ENCODE measurements around the gene LRRN4. TPM values are rescaled to one million over a fixed set of nuclear protein-coding genes. Genes with fewer than 3 reads are reported as not detected.
"Not testable (repeated sequence)": the region's sequence is repeated elsewhere in the genome, so short reads cannot be mapped to it uniquely, and the experiment has no call there.

The LRRN4 gene
- total RNA-seq, 2 experiments from 2014 or later: 0.09 TPM; not detected in 1

DNA sequence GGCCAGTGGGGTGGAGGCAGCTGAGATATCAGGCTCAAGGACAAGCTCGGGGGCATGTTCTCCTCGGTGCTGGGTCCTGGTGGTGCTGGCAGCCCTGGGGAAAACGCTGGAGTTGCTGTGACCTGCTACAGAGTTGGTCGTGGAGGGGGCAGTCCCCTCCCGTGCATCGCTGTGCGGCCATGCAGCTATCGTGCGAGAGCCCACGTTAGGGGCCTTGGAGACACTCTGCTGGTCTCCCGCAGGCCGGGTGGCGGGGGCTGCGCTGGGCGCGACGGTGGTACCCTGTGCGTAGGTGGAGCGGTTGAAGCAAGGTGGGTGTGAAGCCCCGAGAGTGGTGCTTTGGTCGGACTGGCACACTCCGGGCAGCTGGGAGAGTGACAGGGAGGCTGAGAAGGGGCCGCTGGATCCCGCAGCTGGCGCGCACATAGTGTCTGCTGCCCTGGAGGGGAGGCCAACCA is 12.0 kb downstream of the LRRN4 start:
- Mint-ChIP-seq H3K27ac (no peak overlapping the region), H3K4me3 (no peak overlapping the region), H3K4me1 (no peaks in the 10 kb centered on the region), H3K36me3 (ENCODE audit: low read depth) (peaks cover 38% of the 10 kb centered on the region), H3K27me3 (no peaks in the 10 kb centered on the region), H3K9me3 (ENCODE audit: low read depth) (no peaks in the 10 kb centered on the region)
- POLR2A ChIA-PET: no interaction called here
- DNase-seq: no peak
- ATAC-seq: no peak
- intact Hi-C loops (cut with DNase I, micrococcal nuclease): no loop called here
- CTCF ChIA-PET: no interaction called here

DNA sequence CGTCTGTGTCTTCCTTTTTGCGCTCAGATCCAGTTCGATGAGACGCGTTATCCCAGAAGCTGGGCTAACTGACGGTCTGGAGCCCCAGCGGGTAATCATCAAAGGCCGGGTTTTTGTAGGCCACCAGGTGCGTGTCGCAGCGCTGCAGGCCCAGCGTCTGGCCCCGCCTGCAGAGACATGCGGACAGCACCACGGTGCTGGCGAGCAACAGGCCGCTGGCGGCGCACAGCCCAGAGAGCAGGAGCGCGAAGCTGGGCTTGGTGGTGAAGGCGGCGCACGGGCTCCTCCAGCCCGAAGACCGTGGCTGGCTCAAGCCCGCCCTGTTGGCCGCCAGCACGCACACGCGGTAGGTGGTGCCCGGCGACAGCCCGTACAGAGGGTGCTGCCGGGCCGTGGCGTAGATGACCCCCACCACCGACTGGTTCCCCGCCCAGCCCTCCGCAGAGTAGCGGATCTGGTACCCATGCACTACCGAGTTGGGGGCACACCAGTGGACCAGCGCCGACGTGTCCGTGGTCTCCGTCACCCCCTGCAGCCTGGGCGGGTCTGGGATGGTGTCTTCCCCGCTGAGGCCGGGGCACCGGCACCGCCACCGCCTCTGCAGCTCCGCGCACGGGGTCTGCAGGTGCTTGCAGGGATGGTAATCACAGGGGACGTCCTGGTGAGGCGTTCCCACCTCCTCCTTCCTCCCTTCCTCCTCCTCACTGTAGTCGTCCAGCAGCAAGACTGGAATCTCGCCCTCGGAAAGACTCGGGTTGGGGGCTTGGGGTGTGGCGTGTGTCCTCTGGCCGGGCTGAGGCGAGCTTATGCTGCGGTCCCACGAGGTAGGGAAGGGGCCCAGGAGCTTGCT is 12.7 kb downstream of the LRRN4 start:
- Mint-ChIP-seq H3K9me3 (ENCODE audit: low read depth) (no peaks in the 10 kb centered on the region), H3K4me3 (no peak overlapping the region), H3K4me1 (no peaks in the 10 kb centered on the region), H3K27me3 (no peaks in the 10 kb centered on the region), H3K27ac (no peak overlapping the region), H3K36me3 (ENCODE audit: low read depth) (peaks cover 42% of the 10 kb centered on the region)
- POLR2A ChIA-PET: no interaction called here
- intact Hi-C loops (cut with DNase I, micrococcal nuclease): no loop called here
- CTCF ChIA-PET: interaction anchor here (0.7 kb wide), 1 partner anchor 27 kb away, joined by 3 read pairs; no protein-coding TSS in a partner anchor
- DNase-seq (no peak), ATAC-seq (no peak)

DNA sequence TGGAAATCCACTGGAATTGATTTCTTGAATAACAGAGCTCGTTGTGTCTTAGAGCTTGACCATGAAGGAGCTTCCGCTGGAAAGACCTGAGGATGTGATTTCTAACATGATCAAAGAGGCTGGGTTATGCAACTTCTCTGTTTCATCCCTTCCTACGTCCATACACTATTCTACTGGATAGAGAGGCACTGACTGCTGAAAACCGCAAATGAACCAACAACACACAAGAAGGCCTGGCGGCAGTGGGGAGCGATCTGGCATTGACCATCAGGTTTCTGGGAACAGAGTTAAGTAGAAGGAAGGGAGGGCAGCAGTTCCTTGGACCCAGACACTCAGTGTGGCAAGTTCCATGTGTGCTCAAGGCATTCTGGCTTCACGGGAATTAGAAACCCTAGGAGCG is 13.3 kb downstream of the LRRN4 start:
- peaks cover 44% of the 10 kb centered on the region for H3K36me3 Mint-ChIP-seq (ENCODE audit: low read depth)
- H3K27ac Mint-ChIP-seq: no peak overlapping the region
- intact Hi-C loops (cut with DNase I, micrococcal nuclease): no loop called here
- DNase-seq (no peak), ATAC-seq (no peak)
- POLR2A ChIA-PET: no interaction called here
- CTCF ChIA-PET: interaction anchor here (0.7 kb wide), 1 partner anchor 28 kb away, joined by 3 read pairs; no protein-coding TSS in a partner anchor
- H3K4me1 Mint-ChIP-seq: no peaks in the 10 kb centered on the region
- no peaks in the 10 kb centered on the region for H3K27me3 Mint-ChIP-seq
- H3K4me3 Mint-ChIP-seq: no peak overlapping the region
- no peaks in the 10 kb centered on the region for H3K9me3 Mint-ChIP-seq (ENCODE audit: low read depth)

DNA sequence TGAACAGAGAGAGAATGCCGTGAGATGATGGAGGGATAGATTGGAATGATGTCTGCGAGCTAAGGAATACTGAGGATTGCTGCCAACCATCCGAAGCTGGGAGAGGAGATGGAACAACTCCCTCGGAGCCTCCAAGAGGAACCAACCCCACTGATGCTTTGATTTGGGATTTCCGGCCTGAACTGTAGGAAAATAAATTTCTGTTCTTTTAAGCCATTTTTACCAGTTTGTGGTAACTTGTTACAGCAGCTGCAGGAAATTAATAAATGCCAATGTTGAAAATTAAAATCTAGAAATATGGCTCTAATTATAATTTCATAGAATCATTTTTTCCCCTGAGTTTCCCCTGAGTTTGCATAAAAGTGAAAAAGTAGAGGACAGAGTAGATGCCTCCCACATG is 14.1 kb downstream of the LRRN4 start:
- Mint-ChIP-seq H3K9me3 (ENCODE audit: low read depth) (no peaks in the 10 kb centered on the region), H3K36me3 (ENCODE audit: low read depth) (peaks cover 44% of the 10 kb centered on the region), H3K27me3 (no peaks in the 10 kb centered on the region), H3K4me1 (no peaks in the 10 kb centered on the region), H3K27ac (no peak overlapping the region), H3K4me3 (no peak overlapping the region)
- ChIA-PET POLR2A (interaction anchor here (0.6 kb wide), 1 partner anchor 53 kb away, joined by 3 read pairs; no protein-coding TSS in a partner anchor), CTCF (interaction anchor here (0.7 kb wide), 2 partner anchors 13 to 511 kb away, joined by 4 to 5 read pairs; no protein-coding TSS in a partner anchor)
- DNase-seq: no peak
- ATAC-seq: no peak
- intact Hi-C loops (cut with DNase I, micrococcal nuclease): no loop called here

DNA sequence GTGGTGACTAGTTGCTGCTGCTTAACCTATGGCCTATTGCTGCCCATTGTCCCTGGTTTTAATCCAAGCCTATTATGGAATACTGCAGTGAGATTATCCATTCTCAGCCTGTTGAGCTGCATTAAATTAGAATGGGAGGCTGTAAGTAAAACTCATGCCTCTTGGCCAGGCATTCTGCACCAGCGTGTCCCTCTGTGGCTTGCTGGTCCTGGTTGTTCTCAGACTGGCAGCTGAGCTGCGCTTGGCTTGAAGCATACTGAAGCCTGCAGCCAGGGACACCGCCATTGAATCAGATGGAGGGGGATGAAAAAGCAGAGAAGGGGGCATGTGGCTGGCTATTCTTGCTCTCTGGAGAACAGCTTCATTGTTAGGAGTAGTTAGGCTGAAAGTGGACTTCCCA is 15.6 kb downstream of the LRRN4 start:
- ChIA-PET POLR2A (no interaction called here), CTCF (interaction anchor here (2.4 kb wide), 1 partner anchor 509 kb away, joined by 7 read pairs; no protein-coding TSS in a partner anchor)
- H3K4me1 Mint-ChIP-seq: peaks cover 7% of the 10 kb centered on the region
- H3K4me3 Mint-ChIP-seq: no peak overlapping the region
- no peak overlapping the region for H3K27ac Mint-ChIP-seq
- intact Hi-C loops (cut with DNase I, micrococcal nuclease): no loop called here
- H3K36me3 Mint-ChIP-seq (ENCODE audit: low read depth): peaks cover 55% of the 10 kb centered on the region
- ATAC-seq: no peak
- no peak for DNase-seq
- no peaks in the 10 kb centered on the region for H3K27me3 Mint-ChIP-seq
- H3K9me3 Mint-ChIP-seq (ENCODE audit: low read depth): no peaks in the 10 kb centered on the region

DNA sequence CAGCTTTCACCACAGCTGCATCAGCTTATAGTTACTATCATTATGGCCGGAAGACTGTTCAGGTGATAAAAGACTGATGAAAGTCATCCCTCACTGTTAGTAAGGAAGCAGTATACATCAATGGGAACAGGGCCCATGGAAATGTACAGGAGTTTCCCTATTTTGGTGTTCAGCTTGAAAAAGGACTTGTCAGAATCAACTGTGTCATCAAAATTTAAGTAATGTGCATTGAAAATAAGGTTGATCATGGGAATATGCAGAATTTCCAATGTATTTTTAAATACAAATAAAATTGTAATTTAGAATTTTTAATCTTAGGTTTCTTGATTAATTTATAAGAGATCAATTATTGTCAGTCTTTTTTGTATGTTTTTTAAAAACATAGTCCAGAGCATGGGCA is 16.8 kb downstream of the LRRN4 start:
- ATAC-seq (no peak), DNase-seq (no peak)
- Mint-ChIP-seq H3K27ac (no peak overlapping the region), H3K9me3 (ENCODE audit: low read depth) (no peaks in the 10 kb centered on the region), H3K4me1 (peaks cover 7% of the 10 kb centered on the region), H3K4me3 (no peak overlapping the region), H3K36me3 (ENCODE audit: low read depth) (peaks cover 58% of the 10 kb centered on the region), H3K27me3 (no peaks in the 10 kb centered on the region)
- intact Hi-C loops (cut with DNase I, micrococcal nuclease): no loop called here
- ChIA-PET POLR2A (no interaction called here), CTCF (interaction anchor here (0.6 to 2.4 kb wide), 3 partner anchors 14 to 508 kb away, joined by 3 to 7 read pairs (median 3); no protein-coding TSS in a partner anchor)

DNA sequence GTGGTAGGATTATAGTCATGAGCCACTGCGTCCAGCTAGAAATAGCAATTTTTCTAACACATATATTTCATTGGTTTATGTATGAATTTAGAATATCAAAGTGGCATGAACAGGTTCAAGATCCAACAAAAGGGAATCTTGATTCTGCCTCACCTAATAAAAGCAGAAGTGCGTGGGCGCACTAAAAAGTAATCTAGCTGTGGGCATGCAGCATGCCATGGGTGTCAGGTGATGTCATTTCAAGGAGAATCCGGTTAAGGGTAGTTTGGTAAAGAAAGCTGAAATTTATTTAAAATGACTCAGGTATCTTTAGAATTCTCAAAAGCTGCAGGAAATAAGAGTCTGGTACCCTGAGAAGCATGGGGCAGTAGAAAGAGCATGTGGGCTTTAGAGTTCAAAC is 17.6 kb downstream of the LRRN4 start:
- Mint-ChIP-seq H3K36me3 (ENCODE audit: low read depth) (peaks cover 55% of the 10 kb centered on the region), H3K27ac (no peak overlapping the region), H3K9me3 (ENCODE audit: low read depth) (no peaks in the 10 kb centered on the region), H3K27me3 (no peaks in the 10 kb centered on the region), H3K4me1 (peaks cover 9% of the 10 kb centered on the region), H3K4me3 (no peak overlapping the region)
- DNase-seq: no peak
- intact Hi-C loops (cut with DNase I, micrococcal nuclease): no loop called here
- ChIA-PET POLR2A (no interaction called here), CTCF (interaction anchor here (0.5 to 1.1 kb wide), 2 partner anchors 35 to 588 kb away, joined by 3 to 4 read pairs; no protein-coding TSS in a partner anchor)
- ATAC-seq: no peak

DNA sequence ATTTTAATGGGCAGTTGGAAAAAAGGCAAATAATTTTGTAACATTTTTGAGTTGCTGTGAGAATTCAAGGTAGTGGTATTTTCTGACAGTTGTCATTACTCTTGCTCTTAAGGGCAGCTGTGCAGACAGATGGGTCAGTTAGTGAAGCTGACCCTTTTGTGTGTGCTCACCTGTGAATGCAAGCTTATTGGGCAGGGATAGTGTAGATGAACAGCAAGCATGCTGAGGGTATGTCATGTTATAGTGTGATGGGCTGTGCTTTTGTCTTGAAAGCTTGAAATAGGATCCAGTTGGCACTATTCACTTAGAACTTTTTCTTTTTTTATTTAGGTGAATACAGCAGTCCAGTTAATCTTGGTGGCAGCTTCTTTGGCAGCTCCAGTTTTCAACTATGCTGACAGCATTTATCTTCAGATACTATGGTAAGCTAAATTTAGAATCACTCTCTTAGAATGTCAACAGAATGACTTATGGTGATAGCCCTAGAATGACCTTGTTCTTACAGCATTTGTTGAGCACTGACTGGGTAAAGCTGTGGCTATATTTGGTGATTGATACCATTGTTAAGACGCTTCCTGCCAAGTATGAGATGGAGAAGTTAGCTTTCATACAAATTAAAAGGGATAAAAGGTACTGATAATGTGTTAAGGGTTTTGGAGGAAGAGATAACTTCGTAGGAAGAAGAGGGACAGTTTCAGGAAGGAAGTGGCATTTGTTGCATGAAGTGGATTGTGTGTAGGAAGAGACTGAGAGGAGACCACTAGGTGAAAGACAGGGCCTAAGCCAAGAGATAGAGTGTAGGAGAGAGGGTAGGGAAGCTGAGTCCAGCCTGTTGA is 19.5 kb downstream of the LRRN4 start:
- Mint-ChIP-seq H3K36me3 (ENCODE audit: low read depth) (peaks cover 45% of the 10 kb centered on the region), H3K4me1 (peaks cover 23% of the 10 kb centered on the region), H3K4me3 (no peak overlapping the region), H3K9me3 (ENCODE audit: low read depth) (no peaks in the 10 kb centered on the region), H3K27me3 (no peaks in the 10 kb centered on the region), H3K27ac (peak overlapping the region; percentile 52)
- POLR2A ChIA-PET: no interaction called here
- CTCF ChIA-PET: interaction anchor here (0.6 to 1.3 kb wide), 3 partner anchors 24 to 44 kb away, joined by 3 to 4 read pairs (median 3); no protein-coding TSS in a partner anchor
- DNase-seq (no peak), ATAC-seq (no peak)
- intact Hi-C loops (cut with DNase I, micrococcal nuclease): no loop called here

DNA sequence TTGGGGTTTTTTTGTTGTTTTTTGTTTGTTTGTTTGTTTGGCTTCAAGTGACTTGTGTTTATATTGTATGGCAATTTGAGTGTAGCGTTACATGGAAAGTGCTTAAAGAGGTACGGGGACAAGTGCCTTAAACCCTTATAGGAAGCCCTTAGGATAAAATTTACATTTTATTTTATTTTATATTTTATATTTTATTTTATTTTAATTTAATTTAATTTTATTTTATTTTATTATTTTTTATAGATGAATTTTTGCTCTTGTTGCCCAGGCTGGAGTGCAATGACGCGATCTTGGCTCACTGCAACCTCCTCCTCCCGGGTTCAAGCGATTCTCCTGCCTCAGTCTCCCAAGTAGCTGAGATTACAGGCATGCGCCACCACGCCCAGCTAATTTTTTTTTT is 21.0 kb downstream of the LRRN4 start:
- H3K4me3 Mint-ChIP-seq; H3K9me3 Mint-ChIP-seq (ENCODE audit: low read depth); ATAC-seq; DNase-seq; POLR2A ChIA-PET; H3K27ac Mint-ChIP-seq; intact Hi-C loops (cut with DNase I, micrococcal nuclease); H3K27me3 Mint-ChIP-seq: not testable (repeated sequence)
- CTCF ChIA-PET: interaction anchor here (0.6 to 1.3 kb wide), 3 partner anchors 37 to 229 kb away, joined by 3 to 6 read pairs (median 3); no protein-coding TSS in a partner anchor
- Mint-ChIP-seq H3K36me3 (ENCODE audit: low read depth) (peaks cover 40% of the 10 kb centered on the region), H3K4me1 (peaks cover 28% of the 10 kb centered on the region)

DNA sequence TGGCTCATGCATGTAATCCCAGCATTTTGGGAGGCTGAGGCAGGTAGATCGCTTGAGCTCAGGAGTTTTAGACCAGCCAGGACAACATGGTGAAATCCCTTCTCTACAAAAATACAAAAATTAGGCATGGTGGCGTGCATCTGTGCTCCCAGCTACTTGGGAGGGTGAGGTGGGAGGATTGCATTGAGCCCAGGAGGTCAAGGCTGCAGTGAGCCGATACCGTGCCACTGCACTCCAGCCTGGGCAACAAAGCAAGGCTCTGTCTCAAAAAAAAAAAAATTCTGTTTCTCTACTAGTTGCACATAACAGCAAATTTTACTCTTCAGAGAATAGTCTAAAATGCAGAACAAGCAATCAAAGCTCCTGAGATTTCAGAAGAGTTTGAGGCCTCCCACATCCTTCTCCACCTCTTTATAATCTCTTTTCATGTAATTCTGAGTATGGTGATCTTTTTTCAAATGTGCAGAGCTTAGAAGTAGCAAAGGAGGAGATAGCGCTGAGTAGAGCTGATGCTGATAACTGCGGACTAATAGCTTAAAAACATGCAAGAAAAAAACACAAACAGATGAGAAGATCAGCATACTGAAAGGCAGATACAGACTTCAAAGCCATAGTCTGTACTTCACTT is 23.3 kb downstream of the LRRN4 start:
- no peak for DNase-seq
- Mint-ChIP-seq H3K4me1 (peaks cover 39% of the 10 kb centered on the region), H3K36me3 (ENCODE audit: low read depth) (peaks cover 43% of the 10 kb centered on the region), H3K27me3 (no peaks in the 10 kb centered on the region), H3K4me3 (no peak overlapping the region), H3K27ac (no peak overlapping the region), H3K9me3 (ENCODE audit: low read depth) (no peaks in the 10 kb centered on the region)
- no peak for ATAC-seq
- ChIA-PET POLR2A (no interaction called here), CTCF (interaction anchor here (0.5 to 1.4 kb wide), 4 partner anchors 24 to 501 kb away, joined by 3 to 4 read pairs (median 3); no protein-coding TSS in a partner anchor)
- intact Hi-C loops (cut with DNase I, micrococcal nuclease): no loop called here

DNA sequence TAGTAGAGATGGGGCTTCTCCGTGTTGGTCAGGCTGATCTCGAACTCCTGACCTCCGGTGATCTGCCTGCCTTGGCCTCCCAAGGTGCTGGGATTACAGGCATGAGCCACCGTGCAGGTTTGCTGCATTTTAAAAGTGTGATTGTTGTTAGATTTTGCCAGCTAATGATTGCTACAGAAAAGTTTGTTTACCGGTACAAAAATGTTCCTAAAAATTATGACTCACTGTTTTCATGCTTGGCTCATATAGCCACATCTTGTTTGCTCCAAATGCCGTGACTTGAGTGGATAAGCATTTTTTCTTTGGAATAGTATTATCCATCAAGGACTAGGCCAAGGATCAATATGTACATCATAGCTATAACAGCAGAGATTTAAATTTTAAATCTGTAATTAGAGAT is 24.3 kb downstream of the LRRN4 start:
- ChIA-PET POLR2A (no interaction called here), CTCF (interaction anchor here (0.6 kb wide), 1 partner anchor 936 kb away, joined by 4 read pairs; no protein-coding TSS in a partner anchor)
- peaks cover 50% of the 10 kb centered on the region for H3K36me3 Mint-ChIP-seq (ENCODE audit: low read depth)
- DNase-seq: no peak
- no peak overlapping the region for H3K27ac Mint-ChIP-seq
- peaks cover 44% of the 10 kb centered on the region for H3K4me1 Mint-ChIP-seq
- intact Hi-C loops (cut with DNase I, micrococcal nuclease): no loop called here
- H3K4me3 Mint-ChIP-seq: no peak overlapping the region
- peaks cover 5% of the 10 kb centered on the region for H3K9me3 Mint-ChIP-seq (ENCODE audit: low read depth)
- no peak for ATAC-seq
- no peaks in the 10 kb centered on the region for H3K27me3 Mint-ChIP-seq
